HFFc6 (cell line): ENCODE results near the gene CDC27. TPM values are rescaled to one million over a fixed set of nuclear protein-coding genes. Genes with fewer than 3 reads are reported as not detected.
A peak's percentile ranks its signal among the peaks of the same experiment; 100 is the strongest.

ENCODE experiments used
- DNase-seq: peaks from one replicate; pipeline ENCODE4 v3.0.0-alpha.2; 2018
- H3K27ac Mint-ChIP-seq: 2 replicates; pipeline ENCODE4 v1.8.0; 2020; ENCODE audit warnings: mild to moderate bottlenecking, mixed read lengths
- H3K27me3 Mint-ChIP-seq: 2 replicates; pipeline ENCODE4 v1.8.0; 2021; ENCODE audit warnings: mild to moderate bottlenecking, moderate library complexity, mixed read lengths; ENCODE audit not compliant: insufficient read depth
- H3K36me3 Mint-ChIP-seq: 2 replicates; pipeline ENCODE4 v1.8.0; 2021; ENCODE audit warnings: low read depth, mixed read lengths
- H3K4me1 Mint-ChIP-seq: 2 replicates; pipeline ENCODE4 v1.8.0; 2020; ENCODE audit warnings: low read depth, mixed read lengths
- H3K4me3 Mint-ChIP-seq: 2 replicates; pipeline ENCODE4 v1.8.0; 2020; ENCODE audit warnings: mild to moderate bottlenecking, moderate library complexity, mixed read lengths
- H3K9me3 Mint-ChIP-seq: 2 replicates; pipeline ENCODE4 v1.8.0; 2020; ENCODE audit warnings: mild to moderate bottlenecking, mixed read lengths
- CTCF ChIP-seq: fragments of 200-600 bp; sonication (generic); IDR thresholded peaks from 2 replicates; pipeline ENCODE4 v1.5.0; 2021; ENCODE audit warnings: antibody characterized with exemption, mild to moderate bottlenecking
- total RNA-seq, 6 experiments: library from RNA; stranded (reverse); fragmentation: NEBNext Ultra II Directional; extraction: Animal tissue kit (Norgen Biotek cat#: 25700); gene quantifications; 2 replicates in 1 of 6; 3 replicates in 5 of 6; pipeline ENCODE4 v1.2.3, GENCODE V29; 2021

The CDC27 gene
- total RNA-seq, 6 experiments from 2014 or later, result 144 to 202 (median 170) TPM

- no peak for TF ChIP-seq CTCF
- Mint-ChIP-seq H3K27me3 (peaks cover 2% of the 10 kb centered on the region; the same call in 1 of the 2 replicates), H3K4me1 (peaks cover 33% of the 10 kb centered on the region), H3K4me3 (no peak overlapping the region), H3K27ac (no peak overlapping the region), H3K36me3 (no peaks in the 10 kb centered on the region), H3K9me3 (no peaks in the 10 kb centered on the region)
- no peak for DNase-seq
Observed at GRCh38 chr17:47207143-47208067, 18.3 kb upstream of the CDC27 start.

- H3K36me3 Mint-ChIP-seq, result no peaks in the 10 kb centered on the region
- TF ChIP-seq CTCF, result no peak
- H3K27me3 Mint-ChIP-seq, result peaks cover 2% of the 10 kb centered on the region; the same call in 1 of the 2 replicates
- H3K9me3 Mint-ChIP-seq, result no peaks in the 10 kb centered on the region
- H3K4me1 Mint-ChIP-seq, result peaks cover 33% of the 10 kb centered on the region
- peak; percentile 50 for DNase-seq
- H3K27ac Mint-ChIP-seq, result peak overlapping the region; percentile 78
- peak overlapping the region; percentile 63 for H3K4me3 Mint-ChIP-seq
Observed at GRCh38 chr17:47205419-47205963, 16.4 kb upstream of the CDC27 start.

GRCh38 chr17:47204722-47205418 lies 15.8 kb upstream of the CDC27 start:
- Mint-ChIP-seq H3K4me1 (peaks cover 33% of the 10 kb centered on the region), H3K36me3 (no peaks in the 10 kb centered on the region), H3K27me3 (peaks cover 2% of the 10 kb centered on the region; the same call in 1 of the 2 replicates), H3K4me3 (peak overlapping the region; percentile 63), H3K9me3 (no peaks in the 10 kb centered on the region), H3K27ac (peak overlapping the region; percentile 78)
- no peak for TF ChIP-seq CTCF
- DNase-seq, result peak; percentile 47

- peaks cover 33% of the 10 kb centered on the region for H3K4me1 Mint-ChIP-seq
- H3K27ac Mint-ChIP-seq, result peak overlapping the region; percentile 78
- H3K9me3 Mint-ChIP-seq, result no peaks in the 10 kb centered on the region
- TF ChIP-seq CTCF, result no peak
- H3K36me3 Mint-ChIP-seq, result no peaks in the 10 kb centered on the region
- peaks cover 2% of the 10 kb centered on the region; the same call in 1 of the 2 replicates for H3K27me3 Mint-ChIP-seq
- H3K4me3 Mint-ChIP-seq, result 0 out of 2 replicates have a peak overlapping the region, but pooled peaks have one; percentile 63
- peak; percentile 35 for DNase-seq
Observed at GRCh38 chr17:47203984-47204721, 15.1 kb upstream of the CDC27 start.

GRCh38 chr17:47201166-47201565 lies 12.1 kb upstream of the CDC27 start:
- no peaks in the 10 kb centered on the region for H3K36me3 Mint-ChIP-seq
- TF ChIP-seq CTCF, result no peak
- H3K27me3 Mint-ChIP-seq, result peaks cover 2% of the 10 kb centered on the region; the same call in 1 of the 2 replicates
- no peak for DNase-seq
- no peak overlapping the region for H3K4me3 Mint-ChIP-seq
- H3K27ac Mint-ChIP-seq, result no peak overlapping the region
- H3K9me3 Mint-ChIP-seq, result no peaks in the 10 kb centered on the region; the same call in 1 of the 2 replicates
- H3K4me1 Mint-ChIP-seq, result peaks cover 31% of the 10 kb centered on the region
